VCaP (cell line): Measurements from ENCODE around the gene PKP1.

Experiments used
- H3K27ac ChIP-seq: fragments of 450-650 bp; 2 replicates; pipeline ENCODE4 v1.5.1; 2017
- TF ChIP-seq, protein P1 (sequence below): fragments of 450-650 bp; conservative IDR thresholded peaks from 2 replicates; pipeline ENCODE4 v1.5.1; 2017; ENCODE audit warnings: mild to moderate bottlenecking, moderate library complexity

PKP1 gene

DNA sequence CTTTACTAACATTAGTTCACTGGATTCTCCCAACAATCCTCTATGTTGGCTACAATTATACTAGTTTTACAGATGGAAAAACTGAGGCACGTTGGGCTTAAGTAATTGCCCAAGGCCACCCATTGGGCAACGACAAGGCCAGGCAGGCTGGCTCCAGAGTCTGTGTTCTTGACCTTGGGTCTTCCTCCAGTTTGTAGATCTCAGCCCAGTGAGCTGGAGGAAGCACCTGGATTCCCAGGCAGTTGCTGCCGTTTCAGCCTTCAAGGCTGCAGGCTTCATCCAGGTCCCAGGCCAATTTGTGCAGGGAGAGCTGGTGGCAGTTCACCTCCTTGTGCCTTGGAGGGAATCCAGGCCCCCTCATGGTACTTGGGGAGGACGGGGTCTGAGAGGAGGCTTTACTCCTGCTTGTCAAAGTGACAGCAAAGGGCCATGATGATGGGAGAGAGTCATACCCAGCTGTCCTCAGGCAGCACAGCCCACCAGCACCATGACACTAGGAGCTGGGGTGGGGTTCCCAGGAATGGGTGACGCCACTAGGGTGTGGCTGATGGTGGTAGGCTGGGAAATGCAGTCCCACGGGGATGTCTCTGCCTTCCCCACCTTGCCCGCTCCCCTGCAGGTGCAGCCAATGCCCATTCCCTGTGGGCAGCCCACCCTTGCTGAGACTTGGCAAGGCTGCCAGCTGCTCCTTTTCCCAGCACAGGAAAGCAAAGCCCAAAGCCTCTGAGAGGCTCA, 27.1 kb downstream of the PKP1 start:
- peak overlapping the region; percentile 80 for H3K27ac ChIP-seq
- TF ChIP-seq, protein P1, sequence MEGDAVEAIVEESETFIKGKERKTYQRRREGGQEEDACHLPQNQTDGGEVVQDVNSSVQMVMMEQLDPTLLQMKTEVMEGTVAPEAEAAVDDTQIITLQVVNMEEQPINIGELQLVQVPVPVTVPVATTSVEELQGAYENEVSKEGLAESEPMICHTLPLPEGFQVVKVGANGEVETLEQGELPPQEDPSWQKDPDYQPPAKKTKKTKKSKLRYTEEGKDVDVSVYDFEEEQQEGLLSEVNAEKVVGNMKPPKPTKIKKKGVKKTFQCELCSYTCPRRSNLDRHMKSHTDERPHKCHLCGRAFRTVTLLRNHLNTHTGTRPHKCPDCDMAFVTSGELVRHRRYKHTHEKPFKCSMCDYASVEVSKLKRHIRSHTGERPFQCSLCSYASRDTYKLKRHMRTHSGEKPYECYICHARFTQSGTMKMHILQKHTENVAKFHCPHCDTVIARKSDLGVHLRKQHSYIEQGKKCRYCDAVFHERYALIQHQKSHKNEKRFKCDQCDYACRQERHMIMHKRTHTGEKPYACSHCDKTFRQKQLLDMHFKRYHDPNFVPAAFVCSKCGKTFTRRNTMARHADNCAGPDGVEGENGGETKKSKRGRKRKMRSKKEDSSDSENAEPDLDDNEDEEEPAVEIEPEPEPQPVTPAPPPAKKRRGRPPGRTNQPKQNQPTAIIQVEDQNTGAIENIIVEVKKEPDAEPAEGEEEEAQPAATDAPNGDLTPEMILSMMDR: no peak

DNA sequence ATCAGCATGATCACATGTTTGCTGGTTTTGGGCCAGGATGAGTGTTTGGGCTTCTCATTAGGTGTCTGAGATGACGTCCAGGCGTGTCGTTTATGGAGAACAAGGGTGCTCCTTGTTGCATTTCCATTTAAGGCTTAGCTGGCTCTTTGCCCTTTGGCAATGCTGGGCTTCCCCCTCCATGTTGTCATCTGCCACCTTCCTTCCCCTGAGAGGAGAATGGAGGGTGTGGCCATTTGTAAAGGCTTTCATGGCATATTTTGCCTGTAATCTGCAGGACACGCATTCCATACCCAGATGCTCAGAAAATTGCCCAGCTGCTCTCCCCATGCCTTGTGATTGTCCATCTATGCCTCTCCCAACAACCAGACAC, 27.7 kb downstream of the PKP1 start:
- TF ChIP-seq, protein P1: no peak
- H3K27ac ChIP-seq: no peak overlapping the region

DNA sequence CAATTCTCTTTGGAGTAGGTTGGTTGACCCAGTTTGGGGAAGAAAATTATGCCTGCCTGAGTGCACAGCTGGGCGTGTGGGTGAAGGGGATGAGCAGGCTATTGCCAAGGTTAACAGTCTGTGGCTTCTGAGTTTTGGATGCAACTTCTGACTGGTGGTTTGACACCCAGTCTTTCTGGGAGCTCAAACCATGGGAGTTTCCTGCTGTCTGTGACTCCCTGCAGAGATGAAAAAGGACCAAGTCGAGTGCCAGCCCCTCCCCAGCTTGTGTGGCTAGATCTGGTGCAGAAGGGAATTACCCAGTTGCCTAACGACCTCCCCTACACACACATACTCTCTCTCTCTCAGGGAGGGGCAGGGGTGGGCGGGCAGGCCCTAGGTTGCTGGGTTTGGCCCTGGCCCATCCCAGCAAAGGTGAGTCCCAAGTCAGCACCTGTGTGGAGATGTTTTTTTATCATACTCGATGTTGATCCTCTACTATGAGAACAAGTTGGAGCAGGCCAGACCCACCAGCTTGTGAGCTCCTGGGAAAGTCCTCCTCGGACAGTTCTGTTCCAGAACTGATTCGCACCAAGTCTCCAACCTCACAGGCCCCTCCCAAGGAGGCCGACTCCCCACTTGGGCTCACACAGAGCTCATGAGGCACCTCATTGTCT, 28.2 kb downstream of the PKP1 start:
- no peak overlapping the region for H3K27ac ChIP-seq
- TF ChIP-seq, protein P1: no peak

DNA sequence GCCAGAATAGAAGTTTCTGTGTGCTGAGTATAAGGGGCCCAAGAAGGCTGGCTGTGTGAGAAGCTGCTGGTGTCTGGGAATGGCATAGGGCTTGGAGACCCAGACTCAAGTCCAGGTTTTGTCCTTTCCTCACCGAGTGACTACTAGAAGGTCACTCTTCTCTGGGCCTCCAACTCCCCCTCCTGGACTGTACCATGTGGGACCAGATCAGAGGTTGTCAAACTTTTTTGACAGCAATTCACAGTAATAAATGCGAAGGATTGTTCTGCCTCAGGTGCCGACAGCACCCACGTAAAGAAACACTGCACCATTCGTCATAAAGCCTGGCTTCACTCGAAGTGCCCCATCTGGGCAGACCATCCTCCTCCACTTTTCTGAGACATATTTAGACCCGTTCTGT, 29.0 kb downstream of the PKP1 start:
- TF ChIP-seq, protein P1: no peak
- no peak overlapping the region for H3K27ac ChIP-seq

DNA sequence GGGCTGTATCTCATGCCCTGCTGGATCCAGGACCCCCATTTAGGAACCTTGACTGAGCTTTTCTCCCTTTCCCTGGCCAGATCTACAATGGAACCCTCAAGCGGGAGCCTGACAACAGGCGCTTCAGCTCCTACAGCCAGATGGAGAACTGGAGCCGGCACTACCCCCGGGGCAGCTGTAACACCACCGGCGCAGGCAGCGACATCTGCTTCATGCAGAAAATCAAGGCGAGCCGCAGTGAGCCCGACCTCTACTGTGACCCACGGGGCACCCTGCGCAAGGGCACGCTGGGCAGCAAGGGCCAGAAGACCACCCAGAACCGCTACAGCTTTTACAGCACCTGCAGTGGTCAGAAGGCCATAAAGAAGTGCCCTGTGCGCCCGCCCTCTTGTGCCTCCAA, 29.8 kb downstream of the PKP1 start:
- TF ChIP-seq, protein P1: no peak
- H3K27ac ChIP-seq: no peak overlapping the region

DNA sequence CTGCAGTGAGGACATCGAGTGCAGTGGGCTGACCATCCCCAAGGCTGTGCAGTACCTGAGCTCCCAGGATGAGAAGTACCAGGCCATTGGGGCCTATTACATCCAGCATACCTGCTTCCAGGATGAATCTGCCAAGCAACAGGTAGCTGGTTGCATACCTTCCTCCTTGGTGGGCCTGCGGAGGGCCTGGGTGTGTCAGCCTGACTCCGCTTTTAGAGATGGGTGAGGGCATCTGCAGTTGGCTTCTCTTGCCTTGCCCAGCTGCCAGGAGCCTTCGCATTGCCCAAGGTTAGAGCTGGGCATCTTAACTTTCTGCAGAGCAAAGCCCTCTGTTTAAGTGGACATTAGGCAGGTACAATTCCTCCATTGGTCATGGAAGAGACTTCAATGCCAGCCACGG, 33.2 kb downstream of the PKP1 start:
- H3K27ac ChIP-seq: no peak overlapping the region
- TF ChIP-seq, protein P1: no peak

DNA sequence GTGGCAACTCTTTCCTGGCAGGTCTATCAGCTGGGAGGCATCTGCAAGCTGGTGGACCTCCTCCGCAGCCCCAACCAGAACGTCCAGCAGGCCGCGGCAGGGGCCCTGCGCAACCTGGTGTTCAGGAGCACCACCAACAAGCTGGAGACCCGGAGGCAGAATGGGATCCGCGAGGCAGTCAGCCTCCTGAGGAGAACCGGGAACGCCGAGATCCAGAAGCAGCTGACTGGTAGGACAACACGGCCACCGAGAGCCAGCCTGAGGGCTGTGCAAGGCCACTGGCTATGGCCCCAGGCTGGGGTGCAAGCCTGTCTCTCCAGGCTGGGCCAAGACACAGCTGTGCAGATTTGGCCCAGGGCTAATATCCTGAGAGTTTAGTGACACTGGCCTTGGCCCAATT, 34.2 kb downstream of the PKP1 start:
- TF ChIP-seq, protein P1: no peak
- no peak overlapping the region for H3K27ac ChIP-seq
